Esophagus muscularis mucosa (tissue), 4 donors: ENCODE measurements around the gene NKAIN1.

ENCODE experiments used
- CTCF ChIP-seq, 3 experiments: fragments of 200-600 bp in 2 of 3; fragments of 450-650 bp in 1 of 3; sonication (generic) in 2 of 3; IDR thresholded peaks; one replicate each; pipeline ENCODE4 v1.5.1; 2017 to 2019; ENCODE audit warnings: antibody characterized with exemption in 3 of 3, mild to moderate bottlenecking in 2 of 3, moderate library complexity in 1 of 3
- EP300 ChIP-seq: sonication (generic); formaldehyde crosslinking; IDR thresholded peaks from one replicate; pipeline ENCODE4 v1.6.1; 2017; ENCODE audit warnings: antibody characterized with exemption
- POLR2A ChIP-seq: fragments of 450-650 bp; IDR thresholded peaks from one replicate; pipeline ENCODE4 v1.6.1; 2017; ENCODE audit warnings: antibody characterized with exemption, moderate library complexity, mild to moderate bottlenecking, low read depth
- POLR2AphosphoS5 ChIP-seq, 2 donors: sonication (generic); formaldehyde crosslinking; IDR thresholded peaks; one replicate each; pipeline ENCODE4 v1.6.1; 2017; ENCODE audit warnings: antibody characterized with exemption in 2 of 2

- TF ChIP-seq POLR2A (no peak), CTCF (IDR thresholded peaks at IDR 0.05) (no peak), EP300 (no peak), POLR2AphosphoS5 (IDR thresholded peaks at IDR 0.05) (no peak)
These were observed 94.0 kb downstream of the NKAIN1 start for GRCh38 chr1:31145648-31146047.
